ENCODE results near the gene ATRIP. TPM values are rescaled to one million over a fixed set of nuclear protein-coding genes. Genes with fewer than 3 reads are reported as not detected.

The ATRIP gene
- total and polyA plus RNA-seq, 2 of the 8 experiments (the other 6 are each of a cell fraction or from before 2014, with no cell fraction given), result 18.5 to 20.2 TPM

GRCh38 chr3:48426944-48427629, 19.4 kb upstream of the ATRIP start (continued):
- no peak for TF ChIP-seq HDAC6 (IDR thresholded peaks at IDR 0.05; ENCODE audit: low read depth, low read length)
- no peak for TF ChIP-seq GTF2F1 (IDR thresholded peaks at IDR 0.05; ENCODE audit: borderline replicate concordance, low read depth, low read length)

Measured in H1 (cell line).